Measurements from ENCODE around the gene PYGB. TPM values are rescaled to one million over a fixed set of nuclear protein-coding genes. Genes with fewer than 3 reads are reported as not detected.

Gene PYGB
- total RNA-seq, 1 donor: 203 TPM

GRCh38 chr20:25220810-25221591, 26.9 kb upstream of the PYGB start:
- no peak for TF ChIP-seq CTCF (IDR thresholded peaks at IDR 0.05; ENCODE audit: insufficient read depth, low read length)
- no peak for DNase-seq (ENCODE audit: low read depth)
- no peak overlapping the region for H3K4me3 ChIP-seq (ENCODE audit: low read depth, low read length)

GRCh38 chr20:25221592-25222460, 26.1 kb upstream of the PYGB start:
- no peak overlapping the region for H3K4me3 ChIP-seq (ENCODE audit: low read depth, low read length)
- DNase-seq (ENCODE audit: low read depth): no peak
- no peak for TF ChIP-seq CTCF (IDR thresholded peaks at IDR 0.05; ENCODE audit: insufficient read depth, low read length)

- no peak for TF ChIP-seq CTCF (IDR thresholded peaks at IDR 0.05; ENCODE audit: insufficient read depth, low read length)
- DNase-seq (ENCODE audit: low read depth): no peak
- H3K4me3 ChIP-seq (ENCODE audit: low read depth, low read length): no peak overlapping the region
Observed at GRCh38 chr20:25222461-25223178, 25.3 kb upstream of the PYGB start.

GRCh38 chr20:25223179-25223661, 24.7 kb upstream of the PYGB start:
- peak; percentile 74 for DNase-seq (ENCODE audit: low read depth)
- TF ChIP-seq CTCF (IDR thresholded peaks at IDR 0.05; ENCODE audit: insufficient read depth, low read length): no peak
- H3K4me3 ChIP-seq (ENCODE audit: low read depth, low read length): no peak overlapping the region

- TF ChIP-seq CTCF (IDR thresholded peaks at IDR 0.05; ENCODE audit: insufficient read depth, low read length): no peak
- H3K4me3 ChIP-seq (ENCODE audit: low read depth, low read length): no peak overlapping the region
- DNase-seq (ENCODE audit: low read depth): no peak
Observed at GRCh38 chr20:25223765-25224720, 23.8 kb upstream of the PYGB start.
